GM18526 (cell line): Measurements from ENCODE around the gene SYMPK.

ENCODE experiments used
- POLR2A ChIP-seq: IDR thresholded peaks from 3 replicates; pipeline ENCODE4 v1.6.1; 2011; ENCODE audit not compliant: insufficient read length; ENCODE audit errors: extremely low read depth

SYMPK gene

GRCh38 chr19:45765702-45766295, 97.1 kb downstream of the SYMPK start:
- no peak for TF ChIP-seq POLR2A
